KMS-11 (cell line): Measurements from ENCODE around the gene ETS2.

Source experiments
- H2AFZ ChIP-seq: fragments of 200-600 bp; sonication (generic); 2 replicates; pipeline ENCODE4 v1.6.1; 2016; ENCODE audit warnings: antibody characterized with exemption, mixed run types, low read depth
- H3K27ac ChIP-seq: fragments of 200-600 bp; sonication (generic); 2 replicates; pipeline ENCODE4 v1.6.1; 2016; ENCODE audit warnings: mild to moderate bottlenecking, mixed run types
- H3K27me3 ChIP-seq: fragments of 200-600 bp; sonication (generic); 2 replicates; pipeline ENCODE4 v1.6.1; 2017; ENCODE audit warnings: mild to moderate bottlenecking, low read depth, mixed run types, moderate library complexity; ENCODE audit not compliant: insufficient read depth
- H3K36me3 ChIP-seq: fragments of 200-600 bp; sonication (generic); 2 replicates; pipeline ENCODE4 v1.6.1; 2017; ENCODE audit warnings: mild to moderate bottlenecking, mixed run types; ENCODE audit not compliant: insufficient read depth
- H3K4me1 ChIP-seq: fragments of 200-600 bp; sonication (generic); 2 replicates; pipeline ENCODE4 v1.6.1; 2016; ENCODE audit warnings: mild to moderate bottlenecking, low read depth, mixed run types; ENCODE audit not compliant: poor library complexity, severe bottlenecking
- H3K4me2 ChIP-seq: fragments of 200-600 bp; sonication (generic); 2 replicates; pipeline ENCODE4 v1.7.0; 2016; ENCODE audit warnings: mild to moderate bottlenecking, mixed run types
- H3K4me3 ChIP-seq: fragments of 200-600 bp; sonication (generic); IDR thresholded peaks from 2 replicates; pipeline ENCODE4 v1.6.1; 2017; ENCODE audit warnings: low read depth, low read length, mixed read lengths; ENCODE audit not compliant: insufficient read depth
- H3K79me2 ChIP-seq: fragments of 200-600 bp; sonication (generic); 2 replicates; pipeline ENCODE4 v1.6.1; 2016; ENCODE audit warnings: low read depth, mixed run types; ENCODE audit not compliant: insufficient read depth
- H3K9ac ChIP-seq: fragments of 200-600 bp; sonication (generic); 2 replicates; pipeline ENCODE4 v1.6.1; 2016; ENCODE audit warnings: mild to moderate bottlenecking, mixed run types
- H4K20me1 ChIP-seq: fragments of 200-600 bp; sonication (generic); 2 replicates; pipeline ENCODE4 v1.6.1; 2016; ENCODE audit warnings: mild to moderate bottlenecking, mixed run types; ENCODE audit not compliant: insufficient read depth
- TF ChIP-seq, protein P1 (sequence below): fragments of 200-600 bp; sonication (generic); conservative IDR thresholded peaks from 2 replicates; pipeline ENCODE4 v1.6.1; 2017; ENCODE audit warnings: low read depth, mild to moderate bottlenecking, antibody characterized with exemption, low read length, moderate library complexity, mixed read lengths

Gene ETS2

DNA sequence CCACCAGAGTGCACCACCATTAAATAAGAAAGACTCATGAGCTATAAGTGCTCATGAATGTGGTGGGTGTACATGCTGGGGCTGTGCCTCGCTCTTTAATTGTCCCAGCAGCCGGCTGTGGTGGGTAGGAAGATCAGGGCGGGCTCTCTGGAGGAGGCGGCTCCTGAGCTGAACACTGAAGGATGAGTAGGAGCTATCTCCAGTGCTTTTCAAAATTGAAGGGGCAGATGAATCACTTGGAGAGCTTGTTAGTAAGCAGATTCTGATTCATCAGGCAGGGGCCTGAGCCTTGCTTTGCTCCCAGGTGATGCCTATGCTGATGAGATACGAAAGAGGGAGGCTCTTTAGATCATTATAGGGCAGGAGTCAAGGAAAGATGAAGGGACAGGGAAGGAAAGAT is 54.1 kb downstream of the ETS2 start:
- TF ChIP-seq, protein P1, sequence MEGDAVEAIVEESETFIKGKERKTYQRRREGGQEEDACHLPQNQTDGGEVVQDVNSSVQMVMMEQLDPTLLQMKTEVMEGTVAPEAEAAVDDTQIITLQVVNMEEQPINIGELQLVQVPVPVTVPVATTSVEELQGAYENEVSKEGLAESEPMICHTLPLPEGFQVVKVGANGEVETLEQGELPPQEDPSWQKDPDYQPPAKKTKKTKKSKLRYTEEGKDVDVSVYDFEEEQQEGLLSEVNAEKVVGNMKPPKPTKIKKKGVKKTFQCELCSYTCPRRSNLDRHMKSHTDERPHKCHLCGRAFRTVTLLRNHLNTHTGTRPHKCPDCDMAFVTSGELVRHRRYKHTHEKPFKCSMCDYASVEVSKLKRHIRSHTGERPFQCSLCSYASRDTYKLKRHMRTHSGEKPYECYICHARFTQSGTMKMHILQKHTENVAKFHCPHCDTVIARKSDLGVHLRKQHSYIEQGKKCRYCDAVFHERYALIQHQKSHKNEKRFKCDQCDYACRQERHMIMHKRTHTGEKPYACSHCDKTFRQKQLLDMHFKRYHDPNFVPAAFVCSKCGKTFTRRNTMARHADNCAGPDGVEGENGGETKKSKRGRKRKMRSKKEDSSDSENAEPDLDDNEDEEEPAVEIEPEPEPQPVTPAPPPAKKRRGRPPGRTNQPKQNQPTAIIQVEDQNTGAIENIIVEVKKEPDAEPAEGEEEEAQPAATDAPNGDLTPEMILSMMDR = no peak
- H3K4me1 ChIP-seq = no peaks in the 10 kb centered on the region

DNA sequence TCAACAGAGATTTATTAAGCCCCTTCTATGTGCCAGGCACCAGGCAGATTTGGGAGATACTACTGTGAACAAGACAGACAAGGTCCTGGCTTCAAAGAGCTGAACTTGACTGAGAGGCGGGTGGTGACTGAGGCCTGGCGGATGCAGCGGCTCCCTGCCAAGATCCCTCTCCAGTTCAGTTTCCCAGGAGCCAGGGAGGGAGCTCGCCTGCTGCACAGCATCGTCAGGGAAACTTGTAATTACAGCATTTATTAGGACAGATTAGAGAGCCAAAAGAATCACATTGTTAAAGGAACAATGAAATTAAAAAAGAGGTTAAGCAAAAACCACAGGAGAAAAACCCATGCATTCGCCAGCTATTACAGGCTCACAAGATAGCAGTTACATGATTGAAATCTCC is 55.3 kb downstream of the ETS2 start:
- Histone ChIP-seq H3K79me2 (no peaks in the 10 kb centered on the region), H2AFZ (no peak overlapping the region), H4K20me1 (no peaks in the 10 kb centered on the region), H3K9ac (no peak overlapping the region), H3K27me3 (no peaks in the 10 kb centered on the region), H3K4me2 (no peak overlapping the region), H3K27ac (no peak overlapping the region), H3K4me1 (no peaks in the 10 kb centered on the region), H3K36me3 (no peaks in the 10 kb centered on the region), H3K4me3 (no peak overlapping the region)
- TF ChIP-seq, protein P1 = no peak

More for the DNA sequence above, 54.1 kb downstream of the ETS2 start:
- Histone ChIP-seq H3K4me3 (no peak overlapping the region), H3K27ac (no peak overlapping the region), H4K20me1 (no peaks in the 10 kb centered on the region), H2AFZ (no peak overlapping the region), H3K4me2 (no peak overlapping the region), H3K79me2 (no peaks in the 10 kb centered on the region), H3K36me3 (no peaks in the 10 kb centered on the region), H3K27me3 (no peaks in the 10 kb centered on the region), H3K9ac (no peak overlapping the region)

DNA sequence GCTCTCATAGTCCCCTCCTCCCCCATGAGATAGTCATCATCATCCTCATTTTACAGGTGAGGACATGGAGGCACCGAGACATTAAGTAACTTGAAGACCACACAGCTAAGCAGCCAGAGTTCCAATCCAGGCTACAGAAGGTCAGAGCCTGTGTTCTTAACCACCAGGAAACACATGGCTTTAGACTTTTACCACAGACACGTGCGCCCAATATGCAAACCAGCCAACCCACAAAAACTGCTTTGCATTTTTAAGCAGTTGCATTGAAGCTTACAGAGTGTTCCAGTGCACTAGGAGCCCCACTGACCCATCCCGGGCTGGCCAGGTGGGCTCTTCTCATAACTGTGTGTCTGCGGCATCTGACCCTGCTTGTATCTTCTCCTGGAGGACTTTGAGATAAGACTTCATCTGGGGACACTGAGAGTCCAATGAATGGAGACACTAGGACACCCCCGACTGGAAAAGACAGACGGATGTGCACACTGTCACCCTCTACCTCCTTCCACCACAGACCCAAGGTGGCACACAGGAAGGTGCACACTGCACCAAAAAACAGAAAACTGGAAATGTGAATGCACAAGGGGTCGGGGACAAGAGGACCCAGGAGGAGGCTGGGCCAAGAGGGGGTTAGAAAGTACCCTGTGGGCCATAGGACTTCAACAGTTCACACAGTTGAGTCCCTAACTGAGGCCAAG is 56.4 kb downstream of the ETS2 start:
- Histone ChIP-seq H3K4me3 (no peak overlapping the region), H3K27me3 (no peaks in the 10 kb centered on the region), H2AFZ (no peak overlapping the region), H3K4me1 (no peaks in the 10 kb centered on the region), H3K36me3 (no peaks in the 10 kb centered on the region), H3K79me2 (no peaks in the 10 kb centered on the region), H3K9ac (no peak overlapping the region), H3K27ac (no peak overlapping the region), H3K4me2 (no peak overlapping the region), H4K20me1 (no peaks in the 10 kb centered on the region)
- TF ChIP-seq, protein P1 = no peak

DNA sequence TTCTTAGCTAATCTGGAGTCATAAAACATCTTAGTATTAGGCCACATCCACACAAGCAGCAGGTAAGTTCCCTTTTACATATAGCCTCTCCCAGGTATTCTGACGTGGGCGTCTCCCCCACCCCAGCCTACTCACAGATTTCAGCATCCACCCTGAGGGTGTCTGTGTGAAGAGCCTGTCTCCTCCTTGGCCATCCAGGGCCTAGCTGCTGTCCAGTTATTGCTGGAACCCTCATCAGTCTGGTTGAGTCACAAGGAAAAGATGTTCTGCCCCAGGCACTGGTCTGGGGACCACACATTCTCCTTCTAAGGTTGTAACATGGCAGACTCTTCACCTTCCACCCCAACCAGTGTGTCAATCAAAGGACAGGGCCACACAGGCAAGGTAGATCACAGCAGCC is 57.6 kb downstream of the ETS2 start:
- no peaks in the 10 kb centered on the region for H3K36me3 ChIP-seq
- H3K9ac ChIP-seq = no peak overlapping the region
- no peaks in the 10 kb centered on the region for H4K20me1 ChIP-seq
- H3K79me2 ChIP-seq = no peaks in the 10 kb centered on the region
- no peaks in the 10 kb centered on the region for H3K27me3 ChIP-seq
- H3K4me2 ChIP-seq = no peak overlapping the region
- no peak overlapping the region for H2AFZ ChIP-seq
- no peak overlapping the region for H3K4me3 ChIP-seq
- H3K27ac ChIP-seq = no peak overlapping the region
- TF ChIP-seq, protein P1 = no peak
- no peaks in the 10 kb centered on the region for H3K4me1 ChIP-seq
